Colonic mucosa (tissue), 4 donors: ENCODE data around the gene ASTN1. TPM values are rescaled to one million over a fixed set of nuclear protein-coding genes. Genes with fewer than 3 reads are reported as not detected.

Source experiments
- DNase-seq: peaks from one replicate; pipeline ENCODE4 v3.0.0-alpha.2; 2020
- H3K27ac ChIP-seq: fragments of 200-600 bp; one replicate; pipeline ENCODE4 v1.8.0; 2021
- H3K27me3 ChIP-seq: fragments of 200-600 bp; one replicate; pipeline ENCODE4 v1.8.0; 2021
- H3K36me3 ChIP-seq: fragments of 200-600 bp; one replicate; pipeline ENCODE4 v1.8.0; 2021
- H3K4me1 ChIP-seq: fragments of 200-600 bp; one replicate; pipeline ENCODE4 v1.8.0; 2021; ENCODE audit warnings: mild to moderate bottlenecking
- H3K4me3 ChIP-seq: fragments of 200-600 bp; one replicate; pipeline ENCODE4 v1.8.0; 2021
- H3K9ac ChIP-seq, 2 donors: one replicate each; pipeline ENCODE4 v1.7.0; 2013; ENCODE audit warnings: control low read depth in 2 of 2, low read depth in 2 of 2, low read length in 2 of 2
- H3K9me3 ChIP-seq: fragments of 200-600 bp; one replicate; pipeline ENCODE4 v1.8.0; 2021
- CTCF ChIP-seq: fragments of 200-600 bp; IDR thresholded peaks from one replicate; pipeline ENCODE4 v1.8.0; 2022; ENCODE audit warnings: antibody characterized with exemption, mild to moderate bottlenecking
- intact Hi-C: fragments of 100-400 bp; cut with DNase I; formaldehyde crosslinking; loops from one replicate; pipeline ENCODE4 v1.14.1; 2022
- total RNA-seq, 2 donors: library from RNA; stranded (reverse); fragmentation: NEBNext Ultra II Directional in 1 of 2; extraction: Animal tissue kit (Norgen Biotek cat#: 25700) in 1 of 2; gene quantifications; one replicate each; pipeline ENCODE4 v1.2.1, GENCODE V29; 2021
- donor health status: healthy.
- donor health status: DM: no; HTN: no; CAD: no.
- donor health status: DM: no; HTN: no; CAD: no.

The ASTN1 gene
- total RNA-seq, 2 donors from 2014 or later = 0.15 to 0.42 TPM

DNA sequence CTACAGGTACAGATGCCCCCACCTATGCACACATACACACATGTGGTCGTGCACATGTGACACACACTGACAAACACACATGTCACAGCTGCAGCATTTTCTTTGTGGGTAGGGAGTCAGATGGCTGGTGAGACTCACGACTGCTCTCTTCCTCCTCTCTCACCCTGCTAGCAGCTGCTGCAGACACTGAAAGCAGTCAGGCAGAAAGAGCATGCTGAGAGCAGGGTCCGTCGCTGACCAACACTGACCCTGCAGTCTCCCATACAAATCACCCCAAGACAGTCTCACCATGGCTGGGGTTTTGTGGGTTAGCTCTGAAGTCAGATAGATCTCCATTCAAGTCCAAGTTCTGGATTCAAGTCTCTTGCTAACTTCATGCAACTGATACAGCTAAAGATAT, 188.3 kb downstream of the ASTN1 start:
- intact Hi-C loops = no loop called here
- Histone ChIP-seq H3K36me3 (no peaks in the 10 kb centered on the region), H3K27me3 (no peaks in the 10 kb centered on the region), H3K27ac (no peak overlapping the region), H3K4me3 (no peak overlapping the region), H3K9me3 (no peaks in the 10 kb centered on the region), H3K4me1 (no peaks in the 10 kb centered on the region), H3K9ac (no peak overlapping the region)
- no peak for TF ChIP-seq CTCF
- no peak for DNase-seq

GRCh38 chr1:176964687-176965086, 199.8 kb downstream of the ASTN1 start:
- intact Hi-C loops = no loop called here

GRCh38 chr1:176963181-176963580, 201.3 kb downstream of the ASTN1 start:
- Histone ChIP-seq H3K9ac (no peak overlapping the region), H3K27me3 (no peaks in the 10 kb centered on the region), H3K9me3 (no peaks in the 10 kb centered on the region), H3K4me1 (no peaks in the 10 kb centered on the region), H3K36me3 (no peaks in the 10 kb centered on the region), H3K4me3 (no peak overlapping the region), H3K27ac (no peak overlapping the region)
- no peak for DNase-seq
- no peak for TF ChIP-seq CTCF
- intact Hi-C loops = no loop called here

More at GRCh38 chr1:176964687-176965086, 199.8 kb downstream of the ASTN1 start:
- no peak for TF ChIP-seq CTCF
- no peaks in the 10 kb centered on the region for H3K9me3 ChIP-seq
- H3K27ac ChIP-seq = no peak overlapping the region
- no peak for DNase-seq
- H3K27me3 ChIP-seq = no peaks in the 10 kb centered on the region
- H3K36me3 ChIP-seq = no peaks in the 10 kb centered on the region
- no peak overlapping the region for H3K4me3 ChIP-seq
- H3K4me1 ChIP-seq = no peaks in the 10 kb centered on the region
- no peak overlapping the region for H3K9ac ChIP-seq

DNA sequence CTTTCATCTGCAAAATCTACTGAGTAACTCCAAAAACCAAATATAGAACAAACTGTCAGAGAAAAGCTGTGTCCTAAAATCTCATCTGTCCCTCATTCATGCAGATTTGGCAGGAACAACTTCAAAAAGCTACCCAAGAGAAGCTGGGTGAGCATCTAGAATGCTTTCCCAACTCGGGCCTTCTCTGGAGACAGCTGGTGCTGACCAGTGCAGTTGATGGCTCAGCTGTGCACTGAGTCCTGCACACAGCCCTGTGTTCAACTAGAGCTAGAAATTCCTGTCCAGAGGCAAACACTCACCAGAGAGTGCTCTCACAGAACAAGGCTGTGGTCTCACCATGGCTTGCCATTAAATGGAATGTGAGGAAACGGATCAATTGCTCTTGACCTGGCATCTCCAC, 202.8 kb downstream of the ASTN1 start:
- intact Hi-C loops = no loop called here
- H3K27me3 ChIP-seq = no peaks in the 10 kb centered on the region
- no peak for DNase-seq
- no peak overlapping the region for H3K4me3 ChIP-seq
- H3K9me3 ChIP-seq = no peaks in the 10 kb centered on the region
- TF ChIP-seq CTCF = no peak
- H3K9ac ChIP-seq = no peak overlapping the region
- no peak overlapping the region for H3K27ac ChIP-seq
- no peaks in the 10 kb centered on the region for H3K4me1 ChIP-seq
- no peaks in the 10 kb centered on the region for H3K36me3 ChIP-seq

DNA sequence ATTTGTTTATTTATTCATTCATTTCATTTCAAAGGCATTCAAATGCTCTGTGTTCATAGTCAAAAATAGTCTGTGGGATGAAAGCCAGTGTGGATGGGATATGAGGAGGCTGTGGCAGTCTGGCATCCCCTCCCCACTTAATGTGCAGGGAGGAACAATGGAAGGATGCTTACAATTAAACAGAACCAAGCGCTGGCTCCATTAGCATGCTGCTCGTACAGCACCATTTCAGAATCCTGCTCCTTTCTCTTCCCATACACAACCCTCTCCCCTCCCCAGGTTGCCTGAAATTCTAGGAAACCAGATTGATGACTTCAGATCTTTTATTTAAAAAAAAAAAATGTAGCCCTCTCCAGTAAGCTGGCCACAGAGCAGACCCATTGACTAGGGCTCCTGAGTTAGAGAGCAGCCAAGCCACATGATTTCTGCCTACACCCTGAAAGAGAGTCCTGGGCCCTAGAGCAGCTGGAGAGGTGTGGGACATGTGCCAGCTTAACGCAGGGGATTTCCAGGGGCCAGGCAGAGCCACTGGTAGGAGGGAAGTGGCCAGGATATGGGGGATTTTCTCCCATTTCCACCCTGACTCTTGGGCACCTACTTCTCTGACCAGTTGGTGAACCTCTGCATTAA, 205.2 kb downstream of the ASTN1 start:
- Histone ChIP-seq H3K4me1 (no peaks in the 10 kb centered on the region), H3K4me3 (no peak overlapping the region), H3K9ac (no peak overlapping the region), H3K9me3 (no peaks in the 10 kb centered on the region), H3K36me3 (no peaks in the 10 kb centered on the region), H3K27me3 (no peaks in the 10 kb centered on the region), H3K27ac (no peak overlapping the region)
- no peak for TF ChIP-seq CTCF
- intact Hi-C loops = no loop called here
- DNase-seq = no peak
